Stimulated activated CD8-positive, alpha-beta memory T cell treated with anti-CD3 and anti-CD28 coated beads, Interleukin-15, amount 100 ng/mL, for 1 hour (primary cell): ENCODE data around the gene SMU1.
A peak's percentile ranks its signal among the peaks of the same experiment; 100 is the strongest.

Source experiments
- DNase-seq: peaks from one replicate; pipeline ENCODE4 v3.0.0-alpha.2; 2020; ENCODE audit warnings: low read depth

Gene SMU1

DNA sequence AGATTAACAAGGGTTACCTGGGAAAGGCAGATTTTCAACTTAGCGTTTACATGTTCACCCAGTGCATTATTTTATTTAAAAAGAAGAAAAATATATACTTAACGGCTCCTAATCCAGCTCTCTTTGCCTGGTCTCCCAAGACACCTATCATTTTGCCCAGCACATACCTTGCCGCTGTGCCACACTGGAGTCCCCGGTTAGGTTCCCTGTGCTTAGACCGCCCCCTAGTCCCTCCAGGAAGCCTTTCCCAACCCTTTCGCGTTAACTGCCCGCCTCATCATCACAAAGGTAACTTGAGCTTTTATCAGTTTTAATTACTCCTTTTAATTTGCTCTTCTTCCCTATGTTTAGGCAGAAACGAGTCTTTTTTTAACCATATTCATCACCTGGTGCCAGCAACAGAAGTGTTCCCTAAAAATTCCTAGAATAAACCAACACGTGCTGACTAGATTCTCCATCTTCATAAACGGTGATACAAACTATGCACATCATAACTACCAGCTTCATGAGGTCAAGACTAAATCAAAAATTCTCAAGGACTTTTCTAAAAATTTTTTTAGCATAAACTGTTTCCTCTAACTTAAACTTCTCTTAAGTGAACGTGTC lies 31.7 kb downstream of the SMU1 start:
- no peak for DNase-seq

DNA sequence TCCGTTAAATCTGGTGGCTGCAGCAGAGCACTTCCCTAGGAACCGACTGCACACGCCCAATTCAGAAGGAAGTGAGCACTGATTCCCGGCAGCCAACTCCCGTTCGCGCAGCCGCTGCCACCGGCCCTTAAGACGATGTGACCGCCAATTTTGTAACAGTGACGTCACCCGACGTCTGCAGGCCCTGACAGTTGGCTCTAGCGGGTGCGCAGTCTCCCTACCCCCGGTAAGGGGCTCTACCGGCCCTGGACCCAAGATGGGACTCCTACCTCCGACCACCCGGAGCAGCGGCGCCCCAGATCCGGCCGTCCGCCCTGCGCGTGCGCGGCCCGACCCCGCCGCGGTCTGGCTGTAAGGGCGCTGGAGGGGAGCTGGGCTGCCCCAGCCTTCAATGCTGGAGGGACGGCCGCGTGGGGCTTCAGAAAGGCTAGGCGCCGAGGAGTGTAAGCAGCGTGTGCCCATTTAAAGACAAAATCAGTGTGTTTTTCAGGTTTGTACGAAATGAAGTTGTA lies 32.3 kb downstream of the SMU1 start:
- DNase-seq: no peak

DNA sequence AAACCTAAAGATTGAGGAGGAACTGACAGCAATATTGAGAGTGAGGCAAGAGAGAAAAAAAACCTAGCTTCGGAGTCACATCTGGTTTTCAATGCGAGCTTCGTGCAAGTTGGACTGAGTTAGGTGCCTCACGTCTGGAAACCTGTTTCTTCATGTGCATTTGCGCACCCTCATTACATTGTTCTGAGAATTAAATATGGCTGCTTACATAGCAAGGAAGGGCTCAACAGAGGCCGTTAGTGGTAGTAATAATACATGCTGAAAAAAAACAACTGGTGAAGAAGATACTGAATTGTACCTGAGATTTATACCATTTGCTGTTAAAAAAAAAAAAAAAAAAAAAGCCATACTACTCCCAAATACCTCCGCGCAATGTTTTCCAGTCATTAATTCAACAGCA lies 32.8 kb downstream of the SMU1 start:
- DNase-seq: no peak

DNA sequence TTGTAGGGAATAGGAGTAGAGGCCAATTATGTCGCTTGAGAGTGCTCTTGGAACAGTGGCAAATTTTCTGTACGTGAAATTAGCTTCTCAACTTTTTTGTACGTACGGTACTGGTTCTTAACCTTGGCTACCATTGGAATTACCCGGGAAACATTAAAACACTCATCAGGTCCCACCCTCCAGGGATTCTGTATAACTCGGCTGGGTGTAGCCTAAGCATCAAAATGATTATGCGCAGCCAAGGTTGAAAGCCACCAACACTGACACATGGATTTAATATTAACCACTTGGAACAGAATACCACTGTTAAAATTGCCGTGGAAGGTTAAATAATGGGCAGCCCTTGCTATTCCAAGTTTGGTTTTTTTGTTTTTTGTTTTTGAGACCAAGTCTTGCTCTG lies 34.0 kb downstream of the SMU1 start:
- DNase-seq: no peak

DNA sequence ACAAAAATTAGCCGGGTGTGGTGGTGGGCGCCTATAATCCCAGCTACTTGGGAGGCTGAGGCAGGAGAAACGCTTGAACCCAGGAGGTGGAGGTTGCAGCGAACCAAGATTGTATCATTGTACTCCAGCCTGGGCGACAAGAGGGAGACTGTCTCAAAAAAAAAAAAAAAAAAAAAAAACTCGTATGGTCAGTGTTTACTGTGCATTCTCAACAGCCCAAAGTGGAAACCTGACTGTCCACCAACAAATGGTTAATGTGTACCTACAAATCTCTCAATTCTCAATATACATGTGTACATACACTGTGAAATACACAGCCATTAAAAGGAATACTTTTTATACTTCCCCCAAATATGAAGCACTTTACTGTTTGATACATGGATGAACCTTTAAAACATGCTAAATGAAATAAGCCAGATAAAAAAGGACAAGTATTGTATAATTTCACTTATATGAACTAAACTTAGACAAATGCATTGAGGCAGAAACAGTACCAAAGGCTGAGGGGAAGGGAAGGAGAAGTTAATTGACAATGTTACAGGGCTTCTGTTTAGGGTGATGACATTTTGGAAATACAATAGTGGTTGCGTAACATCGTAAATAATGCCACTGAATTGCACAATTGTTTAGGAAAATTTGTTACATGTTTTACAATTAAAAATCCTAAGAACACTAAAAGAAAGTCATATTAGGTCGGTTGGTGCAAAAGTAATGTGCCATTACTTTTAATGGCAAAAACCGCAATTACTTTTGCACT lies 34.9 kb downstream of the SMU1 start:
- DNase-seq: no peak

DNA sequence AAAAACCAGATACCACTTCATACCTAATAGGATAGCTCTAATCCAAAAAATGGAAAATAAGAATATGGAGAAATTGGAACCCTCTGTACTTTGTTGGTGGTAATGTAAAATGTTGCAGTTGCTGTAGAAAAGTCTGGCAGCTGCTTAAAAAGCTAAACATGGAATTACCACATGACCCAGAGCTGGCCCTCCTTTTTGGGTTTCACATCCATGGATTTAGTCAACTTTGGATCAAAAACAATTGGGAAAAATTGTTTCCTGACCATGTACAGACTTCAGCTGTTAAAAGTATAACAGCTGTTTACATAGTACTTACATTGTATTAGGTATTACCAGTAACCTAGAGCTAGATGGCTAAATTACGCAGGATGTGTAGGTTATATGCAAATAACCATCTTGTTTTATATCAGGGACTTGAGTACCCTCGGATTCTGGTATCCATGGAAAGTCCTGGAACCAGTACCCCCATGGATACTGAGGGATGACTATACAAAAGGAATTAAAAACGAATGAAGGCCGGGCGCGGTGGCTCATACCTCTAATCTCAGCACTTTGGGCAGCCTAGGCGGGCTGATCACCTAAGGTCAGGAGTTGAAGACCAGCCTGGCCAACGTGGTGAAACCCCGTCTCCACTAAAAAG lies 35.6 kb downstream of the SMU1 start:
- DNase-seq: no peak

DNA sequence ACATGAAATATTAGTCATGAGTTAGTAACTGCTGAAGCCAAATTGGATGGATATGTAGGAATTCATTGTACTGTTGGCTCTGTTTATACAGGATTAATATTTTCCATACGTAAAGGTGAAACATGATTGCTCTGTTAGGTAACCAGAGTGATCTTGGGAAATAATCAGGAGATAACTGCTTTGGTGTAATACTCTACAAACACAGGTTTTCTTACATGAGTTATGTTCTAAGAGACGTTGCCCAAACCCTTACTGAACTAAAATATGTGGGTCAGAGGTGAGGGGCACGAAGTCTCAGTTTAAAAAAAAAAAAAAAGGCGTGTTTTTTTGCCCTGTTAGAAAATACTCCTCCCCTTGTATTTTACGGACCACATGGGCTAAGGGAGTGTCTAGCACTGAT lies 43.6 kb downstream of the SMU1 start:
- DNase-seq: no peak

DNA sequence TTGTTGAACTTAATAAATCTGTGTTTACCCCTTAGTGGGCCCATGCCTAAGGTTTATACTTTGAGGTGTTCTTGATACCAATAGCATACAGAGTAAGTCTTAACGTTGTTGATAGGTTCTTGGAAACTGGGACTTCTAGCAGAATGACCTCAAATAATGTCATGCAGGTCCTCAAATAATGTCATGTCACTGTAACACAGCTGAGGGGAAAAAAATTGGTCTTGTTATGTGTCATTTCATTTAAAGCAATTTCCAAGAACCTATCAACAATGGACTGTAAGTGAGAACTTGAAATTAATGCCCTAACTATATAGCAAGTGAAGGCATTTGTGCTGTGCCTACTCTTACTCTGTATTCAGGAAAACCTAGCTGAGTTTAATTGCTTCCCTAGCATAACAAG lies 44.2 kb downstream of the SMU1 start:
- no peak for DNase-seq

DNA sequence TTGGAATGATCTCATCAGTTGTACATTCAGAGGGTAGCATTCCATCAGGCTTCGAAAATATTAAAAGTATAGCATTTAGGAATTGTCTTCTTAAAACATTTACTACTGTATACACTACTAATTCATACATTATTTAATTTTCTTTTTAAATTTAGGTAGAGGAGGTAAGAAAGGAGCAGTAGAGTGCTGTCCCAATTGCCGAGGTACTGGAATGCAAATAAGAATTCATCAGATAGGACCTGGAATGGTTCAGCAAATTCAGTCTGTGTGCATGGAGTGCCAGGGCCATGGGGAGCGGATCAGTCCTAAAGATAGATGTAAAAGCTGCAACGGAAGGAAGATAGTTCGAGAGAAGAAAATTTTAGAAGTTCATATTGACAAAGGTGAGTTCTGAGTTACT lies 46.2 kb downstream of the SMU1 start:
- DNase-seq: no peak

DNA sequence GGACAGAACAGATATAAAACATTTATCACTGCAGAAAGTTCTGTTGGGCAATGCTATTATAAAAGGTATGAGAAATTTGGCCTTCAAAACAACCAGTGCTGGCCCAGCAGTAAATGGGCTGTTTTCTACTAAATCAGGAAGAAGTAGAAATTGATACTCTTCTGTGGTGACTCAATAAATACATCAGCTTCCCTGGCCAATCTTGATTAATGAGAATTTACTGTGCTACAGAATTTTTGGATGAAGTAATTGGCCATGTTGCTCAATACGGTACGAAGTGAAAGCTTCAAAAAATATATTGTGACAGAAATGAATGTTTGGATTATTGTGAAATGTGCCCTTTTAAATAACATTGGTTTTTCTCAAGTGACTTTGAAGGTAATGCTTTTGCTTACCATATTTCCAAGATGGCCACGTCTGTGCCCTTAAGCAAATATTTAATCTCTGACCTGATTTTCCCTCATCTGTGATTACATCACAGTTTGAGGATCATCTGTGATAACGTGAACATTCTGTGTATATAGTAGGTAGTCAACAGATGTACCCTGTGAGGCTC lies 47.2 kb downstream of the SMU1 start:
- no peak for DNase-seq

DNA sequence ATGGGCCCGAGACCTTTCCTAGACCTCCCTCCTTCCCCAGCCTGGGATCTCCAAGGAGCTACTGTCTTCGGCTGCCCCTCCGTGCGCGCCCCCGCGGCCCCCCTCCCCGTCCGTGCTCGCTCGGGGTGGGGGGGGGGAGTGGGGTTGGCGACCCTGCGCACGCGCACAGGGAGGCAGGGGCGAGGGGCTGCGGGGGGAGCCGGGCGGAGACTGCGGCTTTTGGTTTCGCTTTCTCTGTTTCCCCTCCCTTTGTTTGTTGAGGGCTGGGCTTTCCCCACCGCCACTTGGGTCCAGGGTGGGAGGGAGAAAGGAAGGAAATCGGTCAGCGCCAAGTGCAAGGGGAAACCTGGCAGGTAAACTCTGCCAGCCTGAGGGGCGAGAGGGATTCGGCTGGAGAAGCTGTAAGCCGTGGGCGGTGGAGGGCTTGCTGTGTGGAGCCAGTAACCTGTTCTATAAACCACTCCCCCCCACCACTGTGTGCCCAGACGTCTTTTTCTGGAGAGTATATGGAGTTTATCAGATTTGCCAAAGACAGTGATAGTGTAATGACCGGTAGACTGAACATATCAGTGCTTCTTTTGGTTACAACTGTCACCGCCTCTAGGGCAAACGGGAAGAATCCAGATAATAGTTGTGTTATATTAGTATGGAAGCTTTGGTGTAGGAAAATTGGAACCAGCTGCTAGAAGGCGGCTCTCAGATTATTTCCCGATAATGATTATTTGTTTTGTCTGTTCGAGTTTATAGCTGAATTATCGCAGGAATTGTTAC lies 50.7 kb downstream of the SMU1 start:
- peak; percentile 39 for DNase-seq

DNA sequence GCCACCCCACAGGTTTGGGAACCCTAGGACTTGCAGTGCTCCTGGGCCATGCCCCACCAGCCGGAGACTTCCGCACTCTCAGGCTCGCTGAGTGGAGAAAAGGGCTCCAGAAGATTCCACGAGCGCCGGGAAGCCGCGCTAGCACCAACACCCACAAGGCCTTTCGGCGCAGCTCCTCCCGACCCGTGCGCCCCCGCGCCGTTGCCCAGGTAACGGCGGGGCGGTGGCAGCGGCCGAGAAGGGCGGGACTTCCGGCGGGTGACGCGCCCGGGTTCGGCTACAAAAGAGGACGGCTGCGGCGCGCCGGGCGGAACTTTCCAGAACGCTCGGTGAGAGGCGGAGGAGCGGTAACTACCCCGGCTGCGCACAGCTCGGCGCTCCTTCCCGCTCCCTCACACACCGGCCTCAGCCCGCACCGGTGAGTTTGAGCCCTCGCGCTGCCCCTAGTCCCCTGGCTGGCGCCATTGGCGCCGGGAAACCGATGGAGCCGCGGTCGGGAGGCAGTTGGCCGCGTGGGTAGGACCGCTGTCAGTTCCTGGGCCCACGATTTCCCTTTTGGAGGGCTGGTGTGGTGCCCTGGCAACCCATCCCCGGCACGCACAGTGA lies 51.4 kb downstream of the SMU1 start, which contains the start of gene DNAJA1:
DNAJA1 (plus strand) TSS at position 308 of the 606 bp plus-strand sequence. CDS start 1,212 bp downstream, outside the sequence.
- peak; percentile 93 for DNase-seq

DNA sequence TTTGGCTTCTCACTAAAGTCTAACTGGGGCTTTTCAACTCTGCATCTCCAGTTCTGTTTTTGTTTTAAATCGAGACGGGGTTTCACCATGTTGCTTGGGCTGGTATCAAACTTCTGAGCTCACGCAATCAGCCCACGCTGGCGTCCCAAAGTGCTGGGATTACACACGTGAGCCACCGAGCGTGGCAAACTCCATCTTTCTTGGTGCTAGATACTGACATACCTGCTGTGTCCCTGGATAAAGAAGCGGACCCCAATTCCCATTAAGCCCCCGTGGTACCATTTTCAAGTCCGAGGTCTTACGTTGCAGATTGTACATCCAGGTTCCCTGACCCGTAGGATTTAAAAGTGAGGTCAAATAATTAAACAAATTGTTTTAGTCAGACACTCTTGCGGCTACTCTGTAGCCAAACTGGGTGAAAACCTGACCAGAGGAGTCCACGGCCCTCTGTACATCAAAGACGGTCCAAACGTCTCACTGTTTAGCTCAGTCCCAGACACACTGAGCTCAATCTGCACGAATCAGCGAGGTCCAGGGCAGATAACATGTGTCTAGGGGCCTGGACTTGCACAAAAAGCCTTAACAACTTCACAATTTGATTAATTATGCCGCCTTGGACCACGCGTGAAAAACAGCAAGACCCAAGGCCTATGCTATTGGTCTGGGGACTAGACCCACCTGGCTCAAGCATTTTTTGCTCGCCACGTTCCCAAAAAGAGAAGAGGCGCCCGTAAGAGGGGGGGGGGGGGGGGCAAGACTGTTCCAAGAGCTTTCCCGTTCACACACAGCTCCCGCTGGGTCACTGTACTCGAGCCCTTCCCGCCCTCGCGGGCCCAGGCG lies 52.1 kb downstream of the SMU1 start:
- no peak for DNase-seq

DNA sequence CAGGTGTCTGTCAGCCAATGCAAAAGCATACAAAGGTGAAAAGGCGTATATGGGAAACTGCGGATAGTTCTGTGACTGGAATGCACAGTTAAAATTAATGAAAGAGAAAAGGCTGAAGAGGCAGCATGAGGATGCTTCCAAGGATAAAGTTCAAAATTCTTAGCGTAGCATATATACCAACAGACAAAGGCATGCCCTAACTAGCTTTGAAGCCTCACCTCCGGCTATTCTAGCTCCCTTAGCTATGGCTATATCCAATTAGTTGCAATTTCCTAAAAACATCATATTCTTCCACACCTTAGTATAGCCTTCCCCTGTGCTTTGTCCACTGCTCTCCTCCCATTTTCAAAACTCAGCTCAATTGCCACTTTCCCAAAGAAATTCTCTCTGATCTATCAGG lies 52.8 kb downstream of the SMU1 start:
- no peak for DNase-seq

DNA sequence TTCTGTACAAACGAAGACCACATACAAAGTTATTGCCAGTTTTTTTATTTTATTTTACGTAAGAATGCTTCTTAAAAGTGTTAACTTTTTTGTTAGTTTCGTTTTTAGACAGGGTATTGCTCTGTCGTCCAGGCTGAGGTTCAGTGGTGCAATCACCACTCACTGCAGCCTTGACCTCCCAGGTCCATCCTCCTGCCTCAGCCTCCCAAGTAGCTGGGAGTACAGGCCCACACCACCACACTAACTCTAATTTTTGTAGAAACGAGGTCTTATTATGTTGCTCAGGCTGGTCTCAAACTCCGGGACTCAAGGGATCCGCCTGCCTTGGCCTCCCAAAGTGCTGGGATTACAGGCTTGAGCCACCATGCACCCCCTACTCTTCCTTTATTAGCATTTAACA lies 53.7 kb downstream of the SMU1 start:
- DNase-seq: no peak

DNA sequence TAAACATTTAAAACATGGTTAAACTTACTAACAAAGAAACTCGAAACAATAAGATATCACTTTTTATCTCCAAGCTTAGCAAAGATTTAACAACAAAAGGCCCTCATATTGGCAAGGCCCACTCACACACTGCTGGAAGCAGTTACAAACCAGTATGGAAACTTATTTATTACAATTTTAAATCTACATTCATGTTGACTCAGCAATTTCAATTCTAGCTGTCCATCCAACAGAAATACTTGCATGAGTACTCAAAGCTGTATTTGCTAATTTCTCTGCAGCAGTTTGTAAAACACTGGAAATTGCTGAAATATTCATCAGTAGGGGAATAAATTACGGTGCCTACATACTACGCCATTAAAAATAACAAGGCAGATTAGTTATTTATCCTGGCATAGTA lies 54.2 kb downstream of the SMU1 start:
- DNase-seq: no peak

DNA sequence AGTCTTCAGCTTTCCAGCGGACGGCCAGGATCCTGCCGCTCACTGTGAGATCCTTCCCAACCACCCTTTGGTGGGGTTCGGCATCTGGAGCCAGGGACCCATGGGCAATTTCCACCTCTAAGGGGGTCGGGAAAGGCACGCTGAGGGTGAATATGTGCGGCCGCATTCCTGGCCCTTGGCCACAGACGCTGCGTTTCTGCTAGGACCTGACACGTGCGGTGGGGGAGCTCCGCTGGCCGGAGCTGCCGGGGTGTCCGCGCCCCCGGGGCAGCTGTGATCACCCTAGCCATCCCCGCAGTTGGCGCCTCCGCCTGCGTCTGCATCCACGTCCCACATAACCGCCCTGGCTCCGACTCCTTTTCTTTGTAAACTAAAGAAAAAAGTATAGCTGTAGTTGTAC lies 56.7 kb downstream of the SMU1 start:
- no peak for DNase-seq

DNA sequence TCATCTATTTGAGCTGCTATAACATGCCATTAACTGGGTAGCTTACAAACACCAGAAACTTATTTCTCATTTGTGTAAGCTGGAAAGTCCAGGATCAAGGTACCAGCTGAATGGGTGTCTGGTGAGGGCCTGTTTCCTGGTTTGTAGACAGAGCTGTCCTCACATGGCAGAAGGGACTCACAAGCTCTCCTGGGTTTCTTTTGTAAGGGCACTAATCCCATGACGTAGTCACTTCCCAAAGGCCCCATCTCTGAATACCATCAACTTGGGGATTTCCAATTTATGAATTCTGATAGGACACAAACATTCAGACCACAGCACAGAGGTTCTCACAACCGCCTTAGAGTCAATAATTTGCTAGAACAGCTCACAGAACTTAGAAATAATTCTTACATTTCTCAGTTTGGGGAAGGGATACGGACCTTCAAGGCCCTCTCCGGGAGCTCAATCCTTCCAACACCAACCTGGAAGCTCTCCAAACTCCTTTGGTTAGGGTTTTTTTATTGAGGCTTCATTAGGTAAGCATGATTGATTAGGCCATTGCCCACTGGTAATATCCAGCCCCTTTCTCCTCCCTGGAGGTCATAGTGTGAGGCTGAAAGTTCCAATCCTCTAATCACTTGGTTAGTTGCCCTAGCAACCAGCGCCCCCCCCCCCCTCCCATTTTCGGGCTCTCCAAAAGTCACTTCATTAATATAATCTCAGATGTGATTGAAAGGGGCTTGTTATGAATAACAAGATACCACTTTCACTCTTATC lies 59.0 kb downstream of the SMU1 start:
- DNase-seq: no peak

DNA sequence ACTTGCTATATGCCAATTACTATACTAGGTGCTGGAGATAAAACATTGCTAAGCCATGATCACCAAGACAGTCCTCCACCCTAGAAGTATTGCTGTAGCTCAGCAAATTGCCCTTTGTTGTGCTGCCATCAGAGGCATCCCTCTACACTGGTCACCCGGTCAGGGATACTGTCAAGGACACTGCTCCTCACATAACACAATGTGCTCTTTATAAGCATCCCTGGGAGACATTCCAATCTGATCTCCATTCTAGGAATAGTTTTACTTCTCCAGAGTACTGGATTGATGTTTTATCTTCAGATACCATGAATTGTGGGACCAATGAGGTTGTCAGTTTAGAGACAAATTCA lies 61.8 kb downstream of the SMU1 start:
- no peak for DNase-seq
